Osteoblast (primary cell): ENCODE measurements around the gene SV2B. TPM values are rescaled to one million over a fixed set of nuclear protein-coding genes. Genes with fewer than 3 reads are reported as not detected.

ENCODE experiments used
- DNase-seq: peaks from one replicate; pipeline ENCODE4 v3.0.0; 2011; ENCODE audit warnings: low spot score, mixed read lengths; ENCODE audit not compliant: insufficient read length; ENCODE audit errors: missing footprints
- H2AFZ ChIP-seq: 2 replicates; pipeline ENCODE4 v1.6.0; 2011; ENCODE audit warnings: mild to moderate bottlenecking, low read length
- H3K27ac ChIP-seq: 2 replicates; pipeline ENCODE4 v1.5.1; 2011; ENCODE audit warnings: mild to moderate bottlenecking, low read depth, low read length, moderate library complexity
- H3K27me3 ChIP-seq: 2 replicates; pipeline ENCODE4 v1.6.0; 2012; ENCODE audit warnings: mild to moderate bottlenecking, control low read depth, inconsistent platforms, low read length, moderate library complexity; ENCODE audit not compliant: insufficient read depth
- H3K36me3 ChIP-seq: 2 replicates; pipeline ENCODE4 v1.5.1; 2011; ENCODE audit warnings: mild to moderate bottlenecking, low read length, control low read depth, moderate library complexity; ENCODE audit not compliant: insufficient read depth
- H3K4me1 ChIP-seq: 2 replicates; pipeline ENCODE4 v1.5.1; 2011; ENCODE audit warnings: mild to moderate bottlenecking, low read length, control low read depth, moderate library complexity; ENCODE audit not compliant: insufficient read depth
- H3K4me2 ChIP-seq: 2 replicates; pipeline ENCODE4 v1.6.0; 2011; ENCODE audit warnings: mild to moderate bottlenecking, low read length; ENCODE audit not compliant: insufficient read depth
- H3K4me3 ChIP-seq: fragments of 200-600 bp; sonication (generic); 3 replicates; pipeline ENCODE4 v1.5.1; 2012; ENCODE audit warnings: mild to moderate bottlenecking, low read length, inconsistent platforms; ENCODE audit not compliant: insufficient read depth
- H3K79me2 ChIP-seq: 2 replicates; pipeline ENCODE4 v1.6.0; 2012; ENCODE audit warnings: mild to moderate bottlenecking, low read length, control low read depth, inconsistent platforms; ENCODE audit not compliant: insufficient read depth
- H3K9me3 ChIP-seq: 2 replicates; pipeline ENCODE4 v1.5.1; 2011; ENCODE audit warnings: low read depth, low read length, control low read depth
- H4K20me1 ChIP-seq: 2 replicates; pipeline ENCODE4 v1.6.0; 2012; ENCODE audit warnings: mild to moderate bottlenecking, low read length, control low read depth; ENCODE audit not compliant: insufficient read depth
- total RNA-seq: library from RNA; depleted of rRNA; stranded (reverse); fragments of >200 nt; gene quantifications from 2 replicates; pipeline ENCODE4 v1.2.3, GENCODE V29; 2012
- TF ChIP-seq, protein P1 (sequence below): IDR thresholded peaks from 2 replicates; pipeline ENCODE4 v1.5.1; 2011; ENCODE audit warnings: mild to moderate bottlenecking, low read depth, low read length, moderate library complexity; ENCODE audit errors: extremely low read depth

The SV2B gene
- total RNA-seq, 1 donor, result not detected

DNA sequence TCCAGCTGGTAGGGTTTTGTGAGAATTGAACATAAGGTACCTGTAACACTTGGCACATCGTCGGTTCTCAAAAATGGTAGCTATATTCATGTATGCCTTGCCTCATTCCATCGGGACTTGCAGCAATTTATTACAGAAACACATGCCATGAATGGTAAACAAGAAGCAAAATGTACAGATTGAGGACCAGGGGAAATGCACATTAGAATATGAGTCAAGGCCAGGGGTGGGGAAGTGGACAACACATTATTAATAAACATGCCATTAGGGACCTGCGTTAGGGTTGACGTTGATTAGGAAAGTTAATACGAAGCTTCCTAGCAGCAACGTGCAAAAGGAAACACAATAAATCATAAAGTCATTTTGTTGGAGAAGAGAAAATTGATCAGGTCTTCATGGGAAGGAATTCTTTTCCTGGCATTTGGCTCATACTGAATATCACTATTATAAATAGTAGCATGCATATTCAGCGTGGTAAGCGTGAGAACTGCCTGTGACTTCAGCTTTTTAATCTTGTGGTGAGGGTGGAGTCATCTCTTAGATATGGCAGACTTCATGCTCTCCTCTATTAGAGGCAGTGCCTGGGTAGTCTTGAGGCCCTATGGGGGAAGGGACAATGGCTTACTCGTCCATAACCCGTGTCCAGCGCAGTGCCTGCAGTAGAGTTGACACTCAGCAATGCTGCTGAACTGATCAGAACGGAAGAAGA is 184.9 kb downstream of the SV2B start:
- H3K79me2 ChIP-seq, result no peaks in the 10 kb centered on the region
- no peak overlapping the region for H3K4me3 ChIP-seq
- H3K9me3 ChIP-seq, result no peaks in the 10 kb centered on the region
- H2AFZ ChIP-seq, result no peak overlapping the region
- H3K27me3 ChIP-seq, result no peaks in the 10 kb centered on the region
- no peaks in the 10 kb centered on the region for H4K20me1 ChIP-seq
- H3K4me2 ChIP-seq, result no peak overlapping the region
- H3K27ac ChIP-seq, result no peak overlapping the region
- no peak for DNase-seq
- no peaks in the 10 kb centered on the region for H3K36me3 ChIP-seq
- TF ChIP-seq, protein P1, sequence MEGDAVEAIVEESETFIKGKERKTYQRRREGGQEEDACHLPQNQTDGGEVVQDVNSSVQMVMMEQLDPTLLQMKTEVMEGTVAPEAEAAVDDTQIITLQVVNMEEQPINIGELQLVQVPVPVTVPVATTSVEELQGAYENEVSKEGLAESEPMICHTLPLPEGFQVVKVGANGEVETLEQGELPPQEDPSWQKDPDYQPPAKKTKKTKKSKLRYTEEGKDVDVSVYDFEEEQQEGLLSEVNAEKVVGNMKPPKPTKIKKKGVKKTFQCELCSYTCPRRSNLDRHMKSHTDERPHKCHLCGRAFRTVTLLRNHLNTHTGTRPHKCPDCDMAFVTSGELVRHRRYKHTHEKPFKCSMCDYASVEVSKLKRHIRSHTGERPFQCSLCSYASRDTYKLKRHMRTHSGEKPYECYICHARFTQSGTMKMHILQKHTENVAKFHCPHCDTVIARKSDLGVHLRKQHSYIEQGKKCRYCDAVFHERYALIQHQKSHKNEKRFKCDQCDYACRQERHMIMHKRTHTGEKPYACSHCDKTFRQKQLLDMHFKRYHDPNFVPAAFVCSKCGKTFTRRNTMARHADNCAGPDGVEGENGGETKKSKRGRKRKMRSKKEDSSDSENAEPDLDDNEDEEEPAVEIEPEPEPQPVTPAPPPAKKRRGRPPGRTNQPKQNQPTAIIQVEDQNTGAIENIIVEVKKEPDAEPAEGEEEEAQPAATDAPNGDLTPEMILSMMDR, result no peak
- H3K4me1 ChIP-seq, result no peaks in the 10 kb centered on the region

DNA sequence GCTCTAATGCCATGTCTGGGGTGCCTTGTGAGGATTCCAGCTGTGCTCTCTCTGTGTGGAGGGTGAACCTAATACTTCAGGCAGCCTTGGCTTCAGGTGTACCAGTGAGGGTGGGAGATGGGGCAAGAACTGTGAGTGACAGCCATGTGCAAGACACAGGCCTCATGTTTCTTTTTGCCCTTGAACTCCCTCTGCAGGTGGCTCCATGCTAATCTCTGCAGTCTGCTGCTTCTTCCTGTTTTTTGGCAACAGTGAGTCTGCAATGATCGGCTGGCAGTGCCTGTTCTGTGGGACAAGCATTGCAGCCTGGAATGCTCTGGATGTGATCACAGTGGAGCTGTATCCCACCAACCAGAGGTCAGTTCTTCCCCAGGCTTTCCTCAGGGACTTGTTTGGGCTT is 189.3 kb downstream of the SV2B start:
- no peaks in the 10 kb centered on the region for H4K20me1 ChIP-seq
- no peak overlapping the region for H3K4me2 ChIP-seq
- no peaks in the 10 kb centered on the region for H3K36me3 ChIP-seq
- no peak for DNase-seq
- H3K27ac ChIP-seq, result no peak overlapping the region
- H3K79me2 ChIP-seq, result no peaks in the 10 kb centered on the region
- H3K27me3 ChIP-seq, result no peaks in the 10 kb centered on the region
- TF ChIP-seq, protein P1, result no peak
- H3K4me1 ChIP-seq, result no peaks in the 10 kb centered on the region
- no peak overlapping the region for H3K4me3 ChIP-seq
- H2AFZ ChIP-seq, result no peak overlapping the region
- no peaks in the 10 kb centered on the region for H3K9me3 ChIP-seq

DNA sequence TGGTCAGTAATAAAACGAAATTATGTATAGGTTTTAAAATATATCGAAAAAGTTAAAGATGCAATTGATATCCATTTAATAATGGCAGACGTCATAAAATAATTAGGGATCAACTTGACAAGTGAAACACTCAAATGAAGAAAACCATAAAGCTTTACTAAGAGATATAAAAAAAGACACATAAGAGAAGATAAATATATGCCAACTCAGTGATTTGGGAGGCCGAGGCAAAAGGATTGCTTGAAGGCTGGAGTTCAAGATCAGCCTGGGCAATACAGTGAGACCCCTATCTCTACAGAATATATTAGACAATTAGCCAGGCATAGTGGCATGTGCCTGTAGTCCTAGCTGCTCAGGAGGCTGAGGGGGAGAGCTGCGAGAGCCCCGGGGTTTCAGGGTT is 190.5 kb downstream of the SV2B start:
- Histone ChIP-seq H4K20me1 (no peaks in the 10 kb centered on the region), H3K9me3 (no peaks in the 10 kb centered on the region), H3K4me3 (no peak overlapping the region), H3K36me3 (no peaks in the 10 kb centered on the region), H3K79me2 (no peaks in the 10 kb centered on the region), H3K27me3 (no peaks in the 10 kb centered on the region), H2AFZ (no peak overlapping the region), H3K4me2 (no peak overlapping the region), H3K4me1 (no peaks in the 10 kb centered on the region), H3K27ac (no peak overlapping the region)
- TF ChIP-seq, protein P1, result no peak
- DNase-seq, result no peak

DNA sequence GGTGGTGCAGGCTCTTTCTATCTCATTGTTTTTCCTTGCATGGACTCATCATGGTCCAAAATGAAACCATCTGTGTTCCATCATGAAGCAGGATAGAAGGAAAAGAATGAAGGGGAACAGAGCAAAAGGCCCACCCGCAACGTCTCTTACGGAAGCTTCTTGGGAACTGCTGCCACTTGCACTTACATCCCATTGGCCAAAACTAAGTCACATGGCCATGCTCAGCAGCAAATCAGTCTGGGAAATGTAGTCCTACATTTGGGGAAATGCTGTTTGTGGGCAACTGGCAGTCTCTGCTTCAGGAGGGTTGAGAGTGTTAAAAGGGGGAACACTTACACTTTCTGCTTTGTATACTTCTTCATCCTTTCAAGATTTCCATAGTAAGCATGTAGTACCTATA is 191.6 kb downstream of the SV2B start:
- Histone ChIP-seq H4K20me1 (no peaks in the 10 kb centered on the region), H3K9me3 (no peaks in the 10 kb centered on the region), H3K79me2 (no peaks in the 10 kb centered on the region), H2AFZ (no peak overlapping the region), H3K4me1 (no peaks in the 10 kb centered on the region), H3K4me2 (no peak overlapping the region), H3K27me3 (no peaks in the 10 kb centered on the region), H3K4me3 (no peak overlapping the region), H3K27ac (no peak overlapping the region), H3K36me3 (no peaks in the 10 kb centered on the region)
- DNase-seq, result no peak
- TF ChIP-seq, protein P1, result no peak
